ENCODE data around the gene KIAA0586.
"Not testable (repeated sequence)": the region's sequence is repeated elsewhere in the genome, so short reads cannot be mapped to it uniquely, and the experiment has no call there.

The KIAA0586 gene

GRCh38 chr14:58428118-58428683, 682 bp downstream of the KIAA0586 start:
- Histone ChIP-seq H3K4me1 (ENCODE audit: insufficient read depth, low read length) (peaks cover 4% of the 10 kb centered on the region; the same call in 1 of the 2 replicates), H3K9me3 (ENCODE audit: control insufficient read depth, insufficient read depth, low read length) (no peaks in the 10 kb centered on the region), H3K9ac (ENCODE audit: low read depth, low read length) (peak overlapping the region; percentile 91), H3K36me3 (ENCODE audit: insufficient read depth, low read length) (peaks cover 5% of the 10 kb centered on the region; the same call in 1 of the 2 replicates)

- H3K9ac ChIP-seq (ENCODE audit: low read depth, low read length), result no peak overlapping the region
- H3K9me3 ChIP-seq (ENCODE audit: control insufficient read depth, insufficient read depth, low read length), result no peaks in the 10 kb centered on the region
- H3K36me3 ChIP-seq (ENCODE audit: insufficient read depth, low read length), result no peaks in the 10 kb centered on the region
- H3K4me1 ChIP-seq (ENCODE audit: insufficient read depth, low read length), result peaks cover 4% of the 10 kb centered on the region; the same call in 1 of the 2 replicates
These were observed 2.6 kb downstream of the KIAA0586 start for GRCh38 chr14:58430156-58430555.

- no peaks in the 10 kb centered on the region for H3K9me3 ChIP-seq (ENCODE audit: control insufficient read depth, insufficient read depth, low read length)
- H3K36me3 ChIP-seq (ENCODE audit: insufficient read depth, low read length), result no peaks in the 10 kb centered on the region; the same call in 1 of the 2 replicates
- no peaks in the 10 kb centered on the region for H3K4me1 ChIP-seq (ENCODE audit: insufficient read depth, low read length)
These were observed 12.0 kb downstream of the KIAA0586 start for GRCh38 chr14:58439476-58439875.

GRCh38 chr14:58444627-58445026, 17.1 kb downstream of the KIAA0586 start:
- H3K9ac ChIP-seq (ENCODE audit: low read depth, low read length), result no peak overlapping the region
- no peaks in the 10 kb centered on the region for H3K9me3 ChIP-seq (ENCODE audit: control insufficient read depth, insufficient read depth, low read length)
- no peaks in the 10 kb centered on the region; the same call in 1 of the 2 replicates for H3K36me3 ChIP-seq (ENCODE audit: insufficient read depth, low read length)
- no peaks in the 10 kb centered on the region for H3K4me1 ChIP-seq (ENCODE audit: insufficient read depth, low read length)

More at GRCh38 chr14:58439476-58439875, 12.0 kb downstream of the KIAA0586 start:
- H3K9ac ChIP-seq (ENCODE audit: low read depth, low read length), result no peak overlapping the region

GRCh38 chr14:58455593-58456265, 28.2 kb downstream of the KIAA0586 start:
- Histone ChIP-seq H3K9me3 (ENCODE audit: control insufficient read depth, insufficient read depth, low read length) (no peaks in the 10 kb centered on the region), H3K4me1 (ENCODE audit: insufficient read depth, low read length) (peaks cover 8% of the 10 kb centered on the region), H3K9ac (ENCODE audit: low read depth, low read length) (no peak overlapping the region; the same call in 1 of the 2 replicates), H3K36me3 (ENCODE audit: insufficient read depth, low read length) (peaks cover 3% of the 10 kb centered on the region; the same call in 1 of the 2 replicates)

- Histone ChIP-seq H3K36me3 (ENCODE audit: insufficient read depth, low read length) (no peaks in the 10 kb centered on the region), H3K9me3 (ENCODE audit: control insufficient read depth, insufficient read depth, low read length) (no peaks in the 10 kb centered on the region), H3K4me1 (ENCODE audit: insufficient read depth, low read length) (peaks cover 2% of the 10 kb centered on the region), H3K9ac (ENCODE audit: low read depth, low read length) (no peak overlapping the region)
These were observed 33.3 kb downstream of the KIAA0586 start for GRCh38 chr14:58460772-58461171.

GRCh38 chr14:58463147-58463546, 35.6 kb downstream of the KIAA0586 start:
- no peak overlapping the region for H3K9ac ChIP-seq (ENCODE audit: low read depth, low read length)
- no peaks in the 10 kb centered on the region for H3K36me3 ChIP-seq (ENCODE audit: insufficient read depth, low read length)
- H3K9me3 ChIP-seq (ENCODE audit: control insufficient read depth, insufficient read depth, low read length), result no peaks in the 10 kb centered on the region
- no peaks in the 10 kb centered on the region for H3K4me1 ChIP-seq (ENCODE audit: insufficient read depth, low read length)

- Histone ChIP-seq H3K9ac (ENCODE audit: low read depth, low read length) (no peak overlapping the region), H3K4me1 (ENCODE audit: insufficient read depth, low read length) (no peaks in the 10 kb centered on the region), H3K36me3 (ENCODE audit: insufficient read depth, low read length) (no peaks in the 10 kb centered on the region; the same call in 1 of the 2 replicates), H3K9me3 (ENCODE audit: control insufficient read depth, insufficient read depth, low read length) (no peaks in the 10 kb centered on the region)
These were observed 37.1 kb downstream of the KIAA0586 start for GRCh38 chr14:58464652-58465051.

GRCh38 chr14:58465421-58465820, 37.9 kb downstream of the KIAA0586 start:
- Histone ChIP-seq H3K36me3 (ENCODE audit: insufficient read depth, low read length) (no peaks in the 10 kb centered on the region; the same call in 1 of the 2 replicates), H3K4me1 (ENCODE audit: insufficient read depth, low read length) (no peaks in the 10 kb centered on the region), H3K9ac (ENCODE audit: low read depth, low read length) (no peak overlapping the region), H3K9me3 (ENCODE audit: control insufficient read depth, insufficient read depth, low read length) (no peaks in the 10 kb centered on the region)

GRCh38 chr14:58466459-58466858, 38.9 kb downstream of the KIAA0586 start:
- no peaks in the 10 kb centered on the region; the same call in 1 of the 2 replicates for H3K36me3 ChIP-seq (ENCODE audit: insufficient read depth, low read length)
- no peak overlapping the region for H3K9ac ChIP-seq (ENCODE audit: low read depth, low read length)
- H3K4me1 ChIP-seq (ENCODE audit: insufficient read depth, low read length), result no peaks in the 10 kb centered on the region
- H3K9me3 ChIP-seq (ENCODE audit: control insufficient read depth, insufficient read depth, low read length), result no peaks in the 10 kb centered on the region

GRCh38 chr14:58467575-58467974, 40.1 kb downstream of the KIAA0586 start:
- no peaks in the 10 kb centered on the region; the same call in 1 of the 2 replicates for H3K36me3 ChIP-seq (ENCODE audit: insufficient read depth, low read length)
- H3K9me3 ChIP-seq (ENCODE audit: control insufficient read depth, insufficient read depth, low read length), result no peaks in the 10 kb centered on the region
- no peak overlapping the region for H3K9ac ChIP-seq (ENCODE audit: low read depth, low read length)
- no peaks in the 10 kb centered on the region for H3K4me1 ChIP-seq (ENCODE audit: insufficient read depth, low read length)

- Histone ChIP-seq H3K4me1 (ENCODE audit: insufficient read depth, low read length) (no peaks in the 10 kb centered on the region), H3K9ac (ENCODE audit: low read depth, low read length) (no peak overlapping the region), H3K9me3 (ENCODE audit: control insufficient read depth, insufficient read depth, low read length) (no peaks in the 10 kb centered on the region), H3K36me3 (ENCODE audit: insufficient read depth, low read length) (no peaks in the 10 kb centered on the region; the same call in 1 of the 2 replicates)
These were observed 41.8 kb downstream of the KIAA0586 start for GRCh38 chr14:58469309-58469708.

GRCh38 chr14:58476320-58476719, 48.8 kb downstream of the KIAA0586 start:
- no peaks in the 10 kb centered on the region for H3K9me3 ChIP-seq (ENCODE audit: control insufficient read depth, insufficient read depth, low read length)
- H3K9ac ChIP-seq (ENCODE audit: low read depth, low read length), result no peak overlapping the region
- H3K4me1 ChIP-seq (ENCODE audit: insufficient read depth, low read length), result no peaks in the 10 kb centered on the region
- H3K36me3 ChIP-seq (ENCODE audit: insufficient read depth, low read length), result no peaks in the 10 kb centered on the region

GRCh38 chr14:58477653-58478052, 50.1 kb downstream of the KIAA0586 start:
- H3K4me1 ChIP-seq (ENCODE audit: insufficient read depth, low read length), result no peaks in the 10 kb centered on the region
- H3K9ac ChIP-seq (ENCODE audit: low read depth, low read length), result no peak overlapping the region
- H3K36me3 ChIP-seq (ENCODE audit: insufficient read depth, low read length), result no peaks in the 10 kb centered on the region
- H3K9me3 ChIP-seq (ENCODE audit: control insufficient read depth, insufficient read depth, low read length), result no peaks in the 10 kb centered on the region

- H3K4me1 ChIP-seq (ENCODE audit: insufficient read depth, low read length); H3K36me3 ChIP-seq (ENCODE audit: insufficient read depth, low read length); H3K9ac ChIP-seq (ENCODE audit: low read depth, low read length); H3K9me3 ChIP-seq (ENCODE audit: control insufficient read depth, insufficient read depth, low read length): not testable (repeated sequence)
These were observed 50.8 kb downstream of the KIAA0586 start for GRCh38 chr14:58478329-58478728.
